Osteoblast (primary cell): ENCODE measurements around the gene CARD11. TPM values are rescaled to one million over a fixed set of nuclear protein-coding genes. Genes with fewer than 3 reads are reported as not detected.

Experiments used
- DNase-seq: peaks from one replicate; pipeline ENCODE4 v3.0.0; 2011; ENCODE audit warnings: low spot score, mixed read lengths; ENCODE audit not compliant: insufficient read length; ENCODE audit errors: missing footprints
- H2AFZ ChIP-seq: 2 replicates; pipeline ENCODE4 v1.6.0; 2011; ENCODE audit warnings: mild to moderate bottlenecking, low read length
- H3K27ac ChIP-seq: 2 replicates; pipeline ENCODE4 v1.5.1; 2011; ENCODE audit warnings: mild to moderate bottlenecking, low read depth, low read length, moderate library complexity
- H3K27me3 ChIP-seq: 2 replicates; pipeline ENCODE4 v1.6.0; 2012; ENCODE audit warnings: mild to moderate bottlenecking, control low read depth, inconsistent platforms, low read length, moderate library complexity; ENCODE audit not compliant: insufficient read depth
- H3K36me3 ChIP-seq: 2 replicates; pipeline ENCODE4 v1.5.1; 2011; ENCODE audit warnings: mild to moderate bottlenecking, low read length, control low read depth, moderate library complexity; ENCODE audit not compliant: insufficient read depth
- H3K4me1 ChIP-seq: 2 replicates; pipeline ENCODE4 v1.5.1; 2011; ENCODE audit warnings: mild to moderate bottlenecking, low read length, control low read depth, moderate library complexity; ENCODE audit not compliant: insufficient read depth
- H3K4me2 ChIP-seq: 2 replicates; pipeline ENCODE4 v1.6.0; 2011; ENCODE audit warnings: mild to moderate bottlenecking, low read length; ENCODE audit not compliant: insufficient read depth
- H3K4me3 ChIP-seq: fragments of 200-600 bp; sonication (generic); 3 replicates; pipeline ENCODE4 v1.5.1; 2012; ENCODE audit warnings: mild to moderate bottlenecking, low read length, inconsistent platforms; ENCODE audit not compliant: insufficient read depth
- H3K79me2 ChIP-seq: 2 replicates; pipeline ENCODE4 v1.6.0; 2012; ENCODE audit warnings: mild to moderate bottlenecking, low read length, control low read depth, inconsistent platforms; ENCODE audit not compliant: insufficient read depth
- H3K9me3 ChIP-seq: 2 replicates; pipeline ENCODE4 v1.5.1; 2011; ENCODE audit warnings: low read depth, low read length, control low read depth
- H4K20me1 ChIP-seq: 2 replicates; pipeline ENCODE4 v1.6.0; 2012; ENCODE audit warnings: mild to moderate bottlenecking, low read length, control low read depth; ENCODE audit not compliant: insufficient read depth
- total RNA-seq: library from RNA; depleted of rRNA; stranded (reverse); fragments of >200 nt; gene quantifications from 2 replicates; pipeline ENCODE4 v1.2.3, GENCODE V29; 2012
- TF ChIP-seq, protein P1 (sequence below): IDR thresholded peaks from 2 replicates; pipeline ENCODE4 v1.5.1; 2011; ENCODE audit warnings: mild to moderate bottlenecking, low read depth, low read length, moderate library complexity; ENCODE audit errors: extremely low read depth

The CARD11 gene
- total RNA-seq, 1 donor = not detected

DNA sequence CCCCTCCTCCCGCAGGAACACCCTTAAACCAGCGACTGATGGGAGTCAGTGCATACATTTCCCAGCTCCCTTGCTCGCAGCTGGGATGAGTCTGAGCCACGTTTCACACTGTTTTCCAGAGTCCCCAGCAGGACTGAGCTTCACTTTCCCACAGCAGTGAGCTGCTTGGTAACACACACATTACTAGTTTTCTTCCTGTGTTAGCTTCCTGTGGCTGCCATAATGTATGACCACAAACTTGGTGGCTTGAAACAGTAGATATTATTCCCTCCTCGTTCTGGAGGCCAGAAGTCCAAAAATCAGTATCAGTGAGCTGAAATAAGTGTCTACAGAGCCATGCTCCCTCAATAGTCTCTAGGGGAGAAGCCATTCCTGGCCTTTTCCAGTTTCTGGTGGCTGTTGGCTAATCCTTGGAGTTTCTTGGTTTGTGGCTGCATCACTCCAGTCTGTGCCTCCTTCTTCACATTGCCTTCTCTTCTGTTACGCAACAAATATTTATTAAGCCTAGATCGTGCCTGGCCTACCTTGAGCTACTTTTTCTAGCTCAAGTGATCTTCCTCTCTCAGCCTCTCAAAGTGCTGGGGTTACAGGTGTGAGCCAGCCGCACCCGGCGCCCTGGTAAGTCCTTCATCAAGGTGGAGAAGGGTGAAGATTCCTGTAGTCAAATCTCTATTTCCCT, 26.2 kb upstream of the CARD11 start:
- Histone ChIP-seq H4K20me1 (no peaks in the 10 kb centered on the region), H3K4me2 (no peak overlapping the region), H2AFZ (no peak overlapping the region), H3K4me1 (no peaks in the 10 kb centered on the region), H3K36me3 (no peaks in the 10 kb centered on the region), H3K4me3 (no peak overlapping the region), H3K9me3 (no peaks in the 10 kb centered on the region), H3K27me3 (no peaks in the 10 kb centered on the region), H3K27ac (no peak overlapping the region), H3K79me2 (no peaks in the 10 kb centered on the region)
- TF ChIP-seq, protein P1, sequence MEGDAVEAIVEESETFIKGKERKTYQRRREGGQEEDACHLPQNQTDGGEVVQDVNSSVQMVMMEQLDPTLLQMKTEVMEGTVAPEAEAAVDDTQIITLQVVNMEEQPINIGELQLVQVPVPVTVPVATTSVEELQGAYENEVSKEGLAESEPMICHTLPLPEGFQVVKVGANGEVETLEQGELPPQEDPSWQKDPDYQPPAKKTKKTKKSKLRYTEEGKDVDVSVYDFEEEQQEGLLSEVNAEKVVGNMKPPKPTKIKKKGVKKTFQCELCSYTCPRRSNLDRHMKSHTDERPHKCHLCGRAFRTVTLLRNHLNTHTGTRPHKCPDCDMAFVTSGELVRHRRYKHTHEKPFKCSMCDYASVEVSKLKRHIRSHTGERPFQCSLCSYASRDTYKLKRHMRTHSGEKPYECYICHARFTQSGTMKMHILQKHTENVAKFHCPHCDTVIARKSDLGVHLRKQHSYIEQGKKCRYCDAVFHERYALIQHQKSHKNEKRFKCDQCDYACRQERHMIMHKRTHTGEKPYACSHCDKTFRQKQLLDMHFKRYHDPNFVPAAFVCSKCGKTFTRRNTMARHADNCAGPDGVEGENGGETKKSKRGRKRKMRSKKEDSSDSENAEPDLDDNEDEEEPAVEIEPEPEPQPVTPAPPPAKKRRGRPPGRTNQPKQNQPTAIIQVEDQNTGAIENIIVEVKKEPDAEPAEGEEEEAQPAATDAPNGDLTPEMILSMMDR = no peak
- no peak for DNase-seq

DNA sequence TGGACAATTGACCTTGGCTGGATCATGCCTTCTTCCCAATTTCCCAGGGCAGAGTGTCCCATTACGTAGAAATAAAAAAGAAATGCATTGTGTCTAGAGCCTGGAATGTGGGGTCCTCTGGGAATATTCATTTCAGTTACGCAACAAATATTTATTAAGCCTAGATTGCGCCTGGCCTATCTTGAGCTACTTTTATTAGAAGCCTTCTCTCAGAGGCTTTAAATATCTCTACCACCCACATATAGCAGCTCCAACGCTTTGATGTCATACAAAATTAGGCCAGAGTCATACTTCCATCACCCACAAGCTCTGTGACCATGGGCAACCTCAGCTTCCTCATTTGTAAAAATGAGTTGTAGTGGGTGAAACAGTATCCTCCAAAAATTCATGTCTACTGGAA, 24.9 kb upstream of the CARD11 start:
- DNase-seq = no peak
- Histone ChIP-seq H3K4me3 (no peak overlapping the region), H3K36me3 (no peaks in the 10 kb centered on the region), H3K27me3 (no peaks in the 10 kb centered on the region), H4K20me1 (no peaks in the 10 kb centered on the region), H3K27ac (no peak overlapping the region), H3K4me1 (no peaks in the 10 kb centered on the region), H3K4me2 (no peak overlapping the region), H3K79me2 (no peaks in the 10 kb centered on the region), H3K9me3 (no peaks in the 10 kb centered on the region), H2AFZ (no peak overlapping the region)
- TF ChIP-seq, protein P1 = no peak

DNA sequence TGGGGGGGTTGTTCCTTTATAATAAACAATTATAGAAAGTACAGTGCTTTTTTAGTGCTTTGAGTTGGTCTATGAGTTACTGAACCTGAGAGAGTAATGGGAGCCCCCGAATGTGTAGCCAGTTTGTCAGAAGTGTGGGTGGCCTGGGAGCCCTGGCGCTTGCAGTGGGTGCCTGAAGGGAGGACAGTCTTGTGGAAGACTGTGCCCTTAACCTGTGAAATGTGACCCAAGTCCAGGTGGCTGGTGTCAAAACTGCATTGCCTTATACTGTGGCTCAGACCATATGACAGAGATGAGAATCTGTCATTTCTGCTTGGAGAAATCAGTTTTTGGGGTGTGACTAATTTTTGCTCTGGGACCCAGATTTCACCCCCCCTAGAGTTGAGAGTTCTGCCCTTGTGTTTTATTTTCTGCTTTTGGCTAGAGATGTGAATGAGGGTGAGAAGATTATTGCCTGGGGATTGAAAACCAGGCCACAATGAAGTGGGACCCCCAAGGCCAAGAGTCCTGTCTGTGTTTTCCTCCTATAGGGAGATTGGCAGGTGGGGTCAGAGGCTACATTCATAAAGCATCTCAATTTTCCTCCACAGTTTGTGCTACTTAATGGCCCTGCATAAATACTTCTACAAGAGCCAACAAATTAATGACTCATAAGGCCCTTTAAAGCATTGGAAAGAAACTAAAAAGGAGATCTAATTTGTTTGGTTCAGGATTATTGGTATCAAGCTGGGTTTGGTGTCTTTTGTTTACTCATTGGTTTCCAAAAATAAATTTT, 24.1 kb upstream of the CARD11 start:
- no peaks in the 10 kb centered on the region for H3K36me3 ChIP-seq
- TF ChIP-seq, protein P1 = no peak
- H3K79me2 ChIP-seq = no peaks in the 10 kb centered on the region
- H3K4me1 ChIP-seq = no peaks in the 10 kb centered on the region
- H3K4me3 ChIP-seq = no peak overlapping the region
- no peak for DNase-seq
- no peak overlapping the region for H2AFZ ChIP-seq
- H4K20me1 ChIP-seq = no peaks in the 10 kb centered on the region
- no peak overlapping the region for H3K27ac ChIP-seq
- H3K27me3 ChIP-seq = no peaks in the 10 kb centered on the region
- H3K9me3 ChIP-seq = no peaks in the 10 kb centered on the region
- H3K4me2 ChIP-seq = no peak overlapping the region

DNA sequence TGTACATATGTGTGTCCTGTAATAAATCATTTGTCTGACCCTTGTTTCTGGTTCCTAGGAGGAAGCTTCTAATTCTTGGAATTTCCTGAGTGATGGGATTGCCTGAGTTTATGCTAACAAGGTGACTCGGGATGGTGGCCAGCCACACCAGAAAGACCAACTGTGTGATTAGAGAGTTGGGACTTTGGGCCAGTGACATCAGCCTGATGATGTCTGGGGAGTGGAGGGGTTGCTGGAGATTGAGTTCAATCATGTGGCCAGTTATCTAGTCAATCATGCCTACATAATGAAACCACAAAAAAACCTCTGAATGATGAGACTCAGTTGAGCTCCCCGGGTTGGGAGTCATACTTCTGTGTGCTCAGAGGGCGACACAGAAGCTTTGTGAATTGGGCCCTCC, 23.5 kb upstream of the CARD11 start:
- no peaks in the 10 kb centered on the region for H3K36me3 ChIP-seq
- H3K4me1 ChIP-seq = no peaks in the 10 kb centered on the region
- no peak for DNase-seq
- TF ChIP-seq, protein P1 = no peak
- no peaks in the 10 kb centered on the region for H3K27me3 ChIP-seq
- H3K4me2 ChIP-seq = no peak overlapping the region
- no peak overlapping the region for H3K27ac ChIP-seq
- no peaks in the 10 kb centered on the region for H4K20me1 ChIP-seq
- H2AFZ ChIP-seq = no peak overlapping the region
- H3K4me3 ChIP-seq = no peak overlapping the region
- no peaks in the 10 kb centered on the region for H3K9me3 ChIP-seq
- no peaks in the 10 kb centered on the region for H3K79me2 ChIP-seq
